Osteoblast (primary cell): ENCODE data around the gene GATD1. TPM values are rescaled to one million over a fixed set of nuclear protein-coding genes. Genes with fewer than 3 reads are reported as not detected.
A peak's percentile ranks its signal among the peaks of the same experiment; 100 is the strongest.

Source experiments
- DNase-seq: peaks from one replicate; pipeline ENCODE4 v3.0.0; 2011; ENCODE audit warnings: low spot score, mixed read lengths; ENCODE audit not compliant: insufficient read length; ENCODE audit errors: missing footprints
- H2AFZ ChIP-seq: 2 replicates; pipeline ENCODE4 v1.6.0; 2011; ENCODE audit warnings: mild to moderate bottlenecking, low read length
- H3K27ac ChIP-seq: 2 replicates; pipeline ENCODE4 v1.5.1; 2011; ENCODE audit warnings: mild to moderate bottlenecking, low read depth, low read length, moderate library complexity
- H3K27me3 ChIP-seq: 2 replicates; pipeline ENCODE4 v1.6.0; 2012; ENCODE audit warnings: mild to moderate bottlenecking, control low read depth, inconsistent platforms, low read length, moderate library complexity; ENCODE audit not compliant: insufficient read depth
- H3K36me3 ChIP-seq: 2 replicates; pipeline ENCODE4 v1.5.1; 2011; ENCODE audit warnings: mild to moderate bottlenecking, low read length, control low read depth, moderate library complexity; ENCODE audit not compliant: insufficient read depth
- H3K4me1 ChIP-seq: 2 replicates; pipeline ENCODE4 v1.5.1; 2011; ENCODE audit warnings: mild to moderate bottlenecking, low read length, control low read depth, moderate library complexity; ENCODE audit not compliant: insufficient read depth
- H3K4me2 ChIP-seq: 2 replicates; pipeline ENCODE4 v1.6.0; 2011; ENCODE audit warnings: mild to moderate bottlenecking, low read length; ENCODE audit not compliant: insufficient read depth
- H3K4me3 ChIP-seq: fragments of 200-600 bp; sonication (generic); 3 replicates; pipeline ENCODE4 v1.5.1; 2012; ENCODE audit warnings: mild to moderate bottlenecking, low read length, inconsistent platforms; ENCODE audit not compliant: insufficient read depth
- H3K79me2 ChIP-seq: 2 replicates; pipeline ENCODE4 v1.6.0; 2012; ENCODE audit warnings: mild to moderate bottlenecking, low read length, control low read depth, inconsistent platforms; ENCODE audit not compliant: insufficient read depth
- H3K9me3 ChIP-seq: 2 replicates; pipeline ENCODE4 v1.5.1; 2011; ENCODE audit warnings: low read depth, low read length, control low read depth
- H4K20me1 ChIP-seq: 2 replicates; pipeline ENCODE4 v1.6.0; 2012; ENCODE audit warnings: mild to moderate bottlenecking, low read length, control low read depth; ENCODE audit not compliant: insufficient read depth
- total RNA-seq: library from RNA; depleted of rRNA; stranded (reverse); fragments of >200 nt; gene quantifications from 2 replicates; pipeline ENCODE4 v1.2.3, GENCODE V29; 2012
- TF ChIP-seq, protein P1 (sequence below): IDR thresholded peaks from 2 replicates; pipeline ENCODE4 v1.5.1; 2011; ENCODE audit warnings: mild to moderate bottlenecking, low read depth, low read length, moderate library complexity; ENCODE audit errors: extremely low read depth

GATD1 gene
- total RNA-seq, 1 donor, result 37.3 TPM

DNA sequence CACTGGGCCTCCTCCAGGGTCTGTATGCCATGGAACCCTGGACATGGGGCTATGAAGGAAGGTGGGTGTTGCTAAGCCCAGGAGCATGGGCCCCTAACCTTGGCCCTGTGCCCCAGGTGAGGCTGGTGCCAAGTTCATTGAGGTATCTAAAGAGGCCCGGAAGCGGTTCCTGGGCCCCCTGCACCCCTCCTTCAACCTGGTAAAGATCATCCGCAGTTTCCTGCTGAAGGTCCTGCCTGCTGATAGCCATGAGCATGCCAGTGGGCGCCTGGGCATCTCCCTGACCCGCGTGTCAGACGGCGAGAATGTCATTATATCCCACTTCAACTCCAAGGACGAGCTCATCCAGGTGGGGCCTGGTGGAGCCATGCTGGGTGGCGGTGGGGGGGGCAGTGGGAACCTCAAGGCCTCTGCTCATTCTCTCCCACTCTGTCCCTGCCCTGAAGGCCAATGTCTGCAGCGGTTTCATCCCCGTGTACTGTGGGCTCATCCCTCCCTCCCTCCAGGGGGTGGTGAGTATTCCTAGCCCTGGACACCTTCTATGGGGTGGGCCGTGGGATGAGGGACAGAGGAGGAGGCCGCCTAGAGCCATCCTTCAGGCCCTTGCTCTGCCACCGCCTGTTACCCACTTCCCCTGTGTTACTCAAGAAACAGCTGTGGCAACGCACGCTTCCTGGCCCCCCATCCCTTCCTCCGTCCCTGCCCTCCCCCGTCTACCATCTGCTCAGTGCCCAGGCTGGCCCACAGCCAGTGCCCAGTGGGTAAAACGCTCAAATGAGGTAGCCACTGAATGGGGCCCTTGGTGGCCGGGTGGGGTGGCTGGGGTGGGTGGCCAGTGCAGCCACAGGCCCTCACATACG, 44.5 kb upstream of the GATD1 start:
- H3K4me1 ChIP-seq, result peaks cover 29% of the 10 kb centered on the region
- H3K79me2 ChIP-seq, result peaks cover 31% of the 10 kb centered on the region
- peaks cover 38% of the 10 kb centered on the region for H4K20me1 ChIP-seq
- no peaks in the 10 kb centered on the region for H3K9me3 ChIP-seq
- H2AFZ ChIP-seq, result no peak overlapping the region
- H3K27ac ChIP-seq, result no peak overlapping the region
- peaks cover 13% of the 10 kb centered on the region for H3K36me3 ChIP-seq
- DNase-seq, result no peak
- no peaks in the 10 kb centered on the region for H3K27me3 ChIP-seq
- TF ChIP-seq, protein P1, sequence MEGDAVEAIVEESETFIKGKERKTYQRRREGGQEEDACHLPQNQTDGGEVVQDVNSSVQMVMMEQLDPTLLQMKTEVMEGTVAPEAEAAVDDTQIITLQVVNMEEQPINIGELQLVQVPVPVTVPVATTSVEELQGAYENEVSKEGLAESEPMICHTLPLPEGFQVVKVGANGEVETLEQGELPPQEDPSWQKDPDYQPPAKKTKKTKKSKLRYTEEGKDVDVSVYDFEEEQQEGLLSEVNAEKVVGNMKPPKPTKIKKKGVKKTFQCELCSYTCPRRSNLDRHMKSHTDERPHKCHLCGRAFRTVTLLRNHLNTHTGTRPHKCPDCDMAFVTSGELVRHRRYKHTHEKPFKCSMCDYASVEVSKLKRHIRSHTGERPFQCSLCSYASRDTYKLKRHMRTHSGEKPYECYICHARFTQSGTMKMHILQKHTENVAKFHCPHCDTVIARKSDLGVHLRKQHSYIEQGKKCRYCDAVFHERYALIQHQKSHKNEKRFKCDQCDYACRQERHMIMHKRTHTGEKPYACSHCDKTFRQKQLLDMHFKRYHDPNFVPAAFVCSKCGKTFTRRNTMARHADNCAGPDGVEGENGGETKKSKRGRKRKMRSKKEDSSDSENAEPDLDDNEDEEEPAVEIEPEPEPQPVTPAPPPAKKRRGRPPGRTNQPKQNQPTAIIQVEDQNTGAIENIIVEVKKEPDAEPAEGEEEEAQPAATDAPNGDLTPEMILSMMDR, result no peak
- peak overlapping the region; percentile 88 for H3K4me2 ChIP-seq
- peak overlapping the region; percentile 89 for H3K4me3 ChIP-seq

DNA sequence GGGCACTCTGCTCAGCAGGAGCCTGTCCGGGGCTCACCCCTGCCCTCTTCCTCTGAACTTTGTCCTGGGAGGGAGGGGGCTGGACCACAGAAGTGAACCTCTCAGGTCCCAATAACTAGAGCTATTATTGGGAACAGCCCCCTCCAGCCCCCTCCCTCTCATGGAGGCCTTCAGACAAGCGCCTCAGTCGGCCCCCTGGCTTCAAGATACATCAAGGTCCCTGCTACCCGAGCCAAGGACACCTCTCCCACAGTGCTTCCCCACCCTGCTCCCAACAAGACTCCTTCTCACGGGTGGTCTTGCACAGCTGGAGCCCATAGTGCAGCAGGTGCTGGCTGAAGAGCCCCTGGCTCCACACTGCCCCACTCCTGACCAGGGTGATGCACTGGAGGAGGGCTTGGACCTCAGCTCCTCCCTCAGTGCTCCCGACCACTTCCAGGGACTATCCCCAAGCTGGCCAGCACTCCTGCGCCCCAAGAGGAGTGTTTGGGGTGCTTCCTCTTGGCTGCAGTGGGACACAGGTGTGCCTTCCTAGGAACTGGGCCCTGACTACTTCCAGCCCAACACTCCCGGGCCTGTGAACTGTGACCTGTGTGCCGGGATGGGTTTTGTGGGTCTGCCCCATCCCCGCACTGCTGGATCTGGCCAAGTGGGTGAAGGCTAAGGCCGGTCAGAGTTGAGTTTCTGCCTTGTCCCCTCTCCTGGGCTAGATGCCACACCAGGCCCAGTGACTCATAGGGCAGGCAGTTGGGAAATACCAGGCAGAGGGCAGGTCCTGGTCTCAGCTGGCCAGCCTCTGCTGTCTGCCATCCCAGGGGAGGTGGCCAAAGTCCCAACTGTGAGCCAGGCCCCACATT, 43.6 kb upstream of the GATD1 start:
- H3K9me3 ChIP-seq, result no peaks in the 10 kb centered on the region
- H3K79me2 ChIP-seq, result peaks cover 31% of the 10 kb centered on the region
- peaks cover 38% of the 10 kb centered on the region for H4K20me1 ChIP-seq
- H3K27me3 ChIP-seq, result no peaks in the 10 kb centered on the region
- DNase-seq, result peak; percentile 100
- H2AFZ ChIP-seq, result no peak overlapping the region
- peak overlapping the region; percentile 89 for H3K4me3 ChIP-seq
- peak overlapping the region; percentile 13 for H3K27ac ChIP-seq
- peaks cover 13% of the 10 kb centered on the region for H3K36me3 ChIP-seq
- peaks cover 28% of the 10 kb centered on the region for H3K4me1 ChIP-seq
- H3K4me2 ChIP-seq, result peak overlapping the region; percentile 88
- TF ChIP-seq, protein P1, result no peak

DNA sequence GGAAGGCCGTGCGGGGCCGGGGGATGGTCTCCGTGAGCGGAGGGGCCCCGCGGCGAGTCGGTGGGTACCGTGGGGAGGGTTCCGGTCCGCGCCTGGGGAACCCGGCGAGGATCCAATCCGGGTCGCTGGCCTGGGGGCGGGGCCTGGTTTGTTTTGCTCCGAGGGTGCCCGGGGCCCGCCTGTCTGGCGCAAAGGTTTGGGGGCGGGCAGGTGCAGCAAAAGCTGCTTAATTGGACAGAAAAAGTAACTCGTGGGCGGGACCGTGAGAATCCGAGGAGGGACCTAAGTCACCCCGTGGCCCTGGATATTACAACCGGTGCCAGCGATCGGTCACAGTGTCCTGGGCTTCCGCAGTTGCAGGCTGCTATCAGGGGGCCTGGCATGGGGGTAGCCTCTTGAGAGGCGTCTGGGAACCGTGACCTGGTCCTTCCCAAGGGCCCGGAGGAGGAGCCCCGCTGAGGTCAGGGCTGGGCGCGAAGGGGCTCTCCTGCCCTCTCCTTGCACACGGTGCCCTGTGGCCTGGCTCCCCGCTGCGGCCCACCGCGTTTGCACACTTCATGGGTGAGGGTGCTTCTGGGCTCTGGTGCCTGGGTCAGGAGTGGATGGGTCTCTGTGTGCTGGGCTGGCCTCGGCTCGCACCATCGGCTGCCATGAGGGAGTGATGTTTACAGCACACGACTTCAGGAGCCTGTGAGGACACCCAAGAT, 42.8 kb upstream of the GATD1 start:
- peak; percentile 96 for DNase-seq
- no peak overlapping the region for H2AFZ ChIP-seq

More for the DNA sequence above, 42.8 kb upstream of the GATD1 start:
- peak overlapping the region; percentile 13 for H3K27ac ChIP-seq
- H3K9me3 ChIP-seq, result no peaks in the 10 kb centered on the region
- TF ChIP-seq, protein P1, result no peak
- peak overlapping the region; percentile 88 for H3K4me2 ChIP-seq
- peaks cover 31% of the 10 kb centered on the region for H3K79me2 ChIP-seq
- H3K4me1 ChIP-seq, result peaks cover 28% of the 10 kb centered on the region
- H3K36me3 ChIP-seq, result peaks cover 12% of the 10 kb centered on the region
- no peaks in the 10 kb centered on the region for H3K27me3 ChIP-seq
- peaks cover 30% of the 10 kb centered on the region for H4K20me1 ChIP-seq
- peak overlapping the region; percentile 89 for H3K4me3 ChIP-seq
